ENCODE results near the gene TOP3A. TPM values are rescaled to one million over a fixed set of nuclear protein-coding genes. Genes with fewer than 3 reads are reported as not detected.
A peak's percentile ranks its signal among the peaks of the same experiment; 100 is the strongest.

Gene TOP3A
- total RNA-seq, 6 donors from 2014 or later = 23.4 to 36.3 (median 32.9) TPM

DNA sequence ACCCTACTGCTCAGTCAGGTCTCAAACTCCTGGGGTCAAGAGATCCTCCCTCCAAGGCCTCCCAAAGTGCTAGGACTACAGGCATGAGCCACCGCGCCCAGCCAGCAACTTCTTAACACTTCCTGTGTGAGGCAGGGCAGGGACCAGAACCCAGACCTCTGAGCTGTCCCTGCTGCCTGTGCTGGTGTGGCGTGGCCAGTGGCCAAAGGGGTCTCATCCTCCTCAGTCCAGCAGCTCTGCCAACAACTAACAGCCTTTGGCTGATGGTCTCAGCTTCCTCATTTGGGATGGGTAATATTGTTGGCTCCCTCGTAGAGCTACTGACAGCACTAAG is 90.8 kb downstream of the TOP3A start:
- DNase-seq (no peak), ATAC-seq (ENCODE audit: low FRiP score in 2 of 2) (no peak)
- H3K27ac ChIP-seq = peak overlapping the region in 1 of 4 donors; percentile 3
- WGBS, 2 donors = 78 to 95% methylated on average over 1 to 3 of the region's 4 CpGs
- peaks cover 16 to 25% (median 19%) of the 10 kb centered on the region in 4 donors for H3K4me1 ChIP-seq
- H3K9me3 ChIP-seq = no peaks in the 10 kb centered on the region
- no peak for TF ChIP-seq POLR2AphosphoS5 (IDR thresholded peaks at IDR 0.05)
- no peak for TF ChIP-seq EP300 (IDR thresholded peaks at IDR 0.05)
- TF ChIP-seq, protein P1, sequence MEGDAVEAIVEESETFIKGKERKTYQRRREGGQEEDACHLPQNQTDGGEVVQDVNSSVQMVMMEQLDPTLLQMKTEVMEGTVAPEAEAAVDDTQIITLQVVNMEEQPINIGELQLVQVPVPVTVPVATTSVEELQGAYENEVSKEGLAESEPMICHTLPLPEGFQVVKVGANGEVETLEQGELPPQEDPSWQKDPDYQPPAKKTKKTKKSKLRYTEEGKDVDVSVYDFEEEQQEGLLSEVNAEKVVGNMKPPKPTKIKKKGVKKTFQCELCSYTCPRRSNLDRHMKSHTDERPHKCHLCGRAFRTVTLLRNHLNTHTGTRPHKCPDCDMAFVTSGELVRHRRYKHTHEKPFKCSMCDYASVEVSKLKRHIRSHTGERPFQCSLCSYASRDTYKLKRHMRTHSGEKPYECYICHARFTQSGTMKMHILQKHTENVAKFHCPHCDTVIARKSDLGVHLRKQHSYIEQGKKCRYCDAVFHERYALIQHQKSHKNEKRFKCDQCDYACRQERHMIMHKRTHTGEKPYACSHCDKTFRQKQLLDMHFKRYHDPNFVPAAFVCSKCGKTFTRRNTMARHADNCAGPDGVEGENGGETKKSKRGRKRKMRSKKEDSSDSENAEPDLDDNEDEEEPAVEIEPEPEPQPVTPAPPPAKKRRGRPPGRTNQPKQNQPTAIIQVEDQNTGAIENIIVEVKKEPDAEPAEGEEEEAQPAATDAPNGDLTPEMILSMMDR (IDR thresholded peaks at IDR 0.05) = no peak
- TF ChIP-seq POLR2A (IDR thresholded peaks at IDR 0.05) = no peak
- no peaks in the 10 kb centered on the region for H3K36me3 ChIP-seq
- H3K4me3 ChIP-seq = no peak overlapping the region
- no peaks in the 10 kb centered on the region for H3K27me3 ChIP-seq

Other genes with a start within 250 kb of the TOP3A start
- 10 to 100 TPM; 28.7 to 40.9 (median 33.5) TPM for gene DRG2, start 227.0 kb downstream of the TOP3A start, total RNA-seq
- gene MYO15A, start 206.2 kb downstream of the TOP3A start, total RNA-seq = 1 to 10 TPM; 2.0 to 9.4 (median 3.9) TPM
- 100 to 1,000 TPM in 1 of 6 donors, 10 to 100 TPM in 5; 63.9 to 112 (median 94.7) TPM for gene ALKBH5, start 131.2 kb downstream of the TOP3A start, total RNA-seq
- gene LLGL1, start 89.4 kb downstream of the TOP3A start, total RNA-seq = 10 to 100 TPM in 5 of 6 donors, 1 to 10 TPM in 1; 9.8 to 16.4 (median 13.8) TPM
- gene FLII, start 56.3 kb downstream of the TOP3A start, total RNA-seq = 100 to 1,000 TPM; 313 to 552 (median 376) TPM
- gene MIEF2, start 54.3 kb downstream of the TOP3A start, total RNA-seq = 10 to 100 TPM; 17.2 to 79.3 (median 31.8) TPM
- gene SMCR8, start 299 bp upstream of the TOP3A start, total RNA-seq = 10 to 100 TPM; 17.1 to 25.2 (median 21.5) TPM
- gene SHMT1, start 48.6 kb upstream of the TOP3A start, total RNA-seq = 10 to 100 TPM; 27.3 to 54.5 (median 42.5) TPM
- gene EVPLL, start 62.8 kb upstream of the TOP3A start, total RNA-seq = 10 to 100 TPM in 1 of 6 donors, 1 to 10 TPM in 4, under 1 TPM in 1; 1.00 to 10.5 (median 2.3) TPM
- gene LGALS9C, start 161.8 kb upstream of the TOP3A start, total RNA-seq = 1 to 10 TPM in 1 of 6 donors, under 1 TPM in 2, not detected in 3; 0.22 to 1.0 (median 0.34) TPM